Measurements from ENCODE around the gene FLOT1.

GRCh38 chr6:30727920-30728553, 14.4 kb downstream of the FLOT1 start:
- no peak for TF ChIP-seq CTCF (IDR thresholded peaks at IDR 0.05)
- no peak for TF ChIP-seq POLR2A (IDR thresholded peaks at IDR 0.05)
